GM12878 (cell line): ENCODE data around the gene OR52K2. TPM values are rescaled to one million over a fixed set of nuclear protein-coding genes. Genes with fewer than 3 reads are reported as not detected.

Experiments
- ATAC-seq: fragments of 200-7000 bp; cut with Tn5 transposase; 3 replicates; pipeline ENCODE4 v1.9.1; 2020; ENCODE audit warnings: mild to moderate bottlenecking, moderate library complexity
- BruUV-seq: library from RNA; stranded (reverse); fragments of 400-500 nt; replicated peaks from 2 replicates; lab custom pipeline; 2021; lab: Mats Ljungman, UMichigan
- CTCF ChIA-PET: fragments of 300-600 bp; sonication (Branson Sonifier 250); formaldehyde crosslinking; extraction: SDS; loops from one replicate; lab custom pipeline; 2021; ENCODE audit warnings: inconsistent platforms; lab: Yijun Ruan, JAX
- POLR2A ChIA-PET: fragments of 350-600 bp; formaldehyde crosslinking; extraction: SDS; loops from one replicate; lab custom pipeline; 2021; ENCODE audit warnings: inconsistent platforms; lab: Charles Lee
- RAD21 ChIA-PET: fragments of 300-600 bp; sonication (Branson Sonifier 250); formaldehyde crosslinking; loops from one replicate; lab custom pipeline; 2023; ENCODE audit warnings: antibody characterized with exemption; ENCODE audit not compliant: unreplicated experiment; lab: Charles Lee
- SMC1A ChIA-PET: fragments of 300-600 bp; sonication (Branson Sonifier 250); formaldehyde crosslinking; loops from one replicate; lab custom pipeline; 2023; ENCODE audit not compliant: unreplicated experiment, uncharacterized antibody; lab: Charles Lee
- DNase-seq: peaks from one replicate; pipeline ENCODE4 v3.0.0-alpha.2; 2011; ENCODE audit warnings: low read depth, low spot score
- FAIRE-seq: peaks from 3 replicates; lab custom pipeline; 2011; peaks lifted over from hg19 to GRCh38; lab: Jason Lieb, UNC
- H2AFZ ChIP-seq: 2 replicates; pipeline ENCODE4 v1.6.0; 2011; ENCODE audit warnings: low read depth, low read length, control low read depth; ENCODE audit not compliant: control insufficient read depth
- H3K27ac ChIP-seq: 2 replicates; pipeline ENCODE4 v1.5.1; 2011; ENCODE audit warnings: control low read depth; ENCODE audit not compliant: control insufficient read depth, insufficient read depth
- H3K27me3 ChIP-seq, 2 experiments: replicated peaks in 1 of 2; 2 replicates each; pipeline versions ENCODE4 v1.6.0 to v1.6.1; 2011; ENCODE audit warnings: low read length in 1 of 2; ENCODE audit not compliant: control insufficient read depth in 2 of 2, insufficient read depth in 2 of 2
- H3K36me3 ChIP-seq, 2 experiments: 2 replicates each; pipeline ENCODE4 v1.5.1; 2011; ENCODE audit warnings: low read length in 1 of 2; ENCODE audit not compliant: control insufficient read depth in 2 of 2, insufficient read depth in 2 of 2
- H3K4me1 ChIP-seq: 2 replicates; pipeline ENCODE4 v1.6.1; 2011; ENCODE audit warnings: mild to moderate bottlenecking, low read length, moderate library complexity, mixed read lengths; ENCODE audit not compliant: control insufficient read depth, insufficient read depth
- H3K4me2 ChIP-seq: 2 replicates; pipeline ENCODE4 v1.6.0; 2011; ENCODE audit warnings: control low read depth; ENCODE audit not compliant: control insufficient read depth, insufficient read depth
- H3K4me3 ChIP-seq: fragments of 200-600 bp; sonication (generic); 2 replicates; pipeline ENCODE4 v1.5.1; 2016
- H3K79me2 ChIP-seq: 2 replicates; pipeline ENCODE4 v1.6.0; 2011; ENCODE audit warnings: low read length; ENCODE audit not compliant: control insufficient read depth, insufficient read depth
- H3K9ac ChIP-seq: 2 replicates; pipeline ENCODE4 v1.8.0; 2011; ENCODE audit warnings: low read length, control low read depth, mixed read lengths; ENCODE audit not compliant: control insufficient read depth, insufficient read depth
- H3K9me3 ChIP-seq: replicated peaks from 3 replicates; pipeline ENCODE4 v1.5.1; 2011; ENCODE audit warnings: mild to moderate bottlenecking, low read length; ENCODE audit not compliant: control insufficient read depth, insufficient read depth
- H4K20me1 ChIP-seq: 2 replicates; pipeline ENCODE4 v1.6.0; 2011; ENCODE audit not compliant: control insufficient read depth, insufficient read depth
- CREB1 ChIP-seq: IDR thresholded peaks from 2 replicates; pipeline ENCODE4 v1.6.1; 2012; ENCODE audit warnings: low read depth, mild to moderate bottlenecking, inconsistent platforms
- CUX1 ChIP-seq: IDR thresholded peaks from 2 replicates; pipeline ENCODE4 v1.6.1; 2012; ENCODE audit warnings: improper control_type of control experiment, low read depth, low read length; ENCODE audit not compliant: insufficient replicate concordance
- E2F4 ChIP-seq: IDR thresholded peaks from 2 replicates; pipeline ENCODE4 v1.6.1; 2012; ENCODE audit warnings: low read depth, low read length, improper control_type of control experiment
- E2F8 ChIP-seq: fragments of 450-650 bp; IDR thresholded peaks from 2 replicates; pipeline ENCODE4 v1.6.1; 2018; ENCODE audit warnings: mild to moderate bottlenecking, low read depth, moderate library complexity; ENCODE audit not compliant: partially characterized antibody
- EGR1 ChIP-seq, 2 experiments: IDR thresholded peaks; 1 replicate in 1 of 2; 2 replicates in 1 of 2; pipeline ENCODE4 v1.6.1; 2011 to 2012; ENCODE audit warnings: low read depth in 2 of 2, low read length in 2 of 2, borderline replicate concordance in 1 of 2, mild to moderate bottlenecking in 1 of 2, moderate library complexity in 1 of 2
- HDAC6 ChIP-seq: fragments of 200-600 bp; sonication (generic); IDR thresholded peaks from one replicate; pipeline ENCODE4 v1.8.0; 2017; ENCODE audit warnings: antibody characterized with exemption; ENCODE audit not compliant: unreplicated experiment
- MAX ChIP-seq: IDR thresholded peaks from 2 replicates; pipeline ENCODE4 v1.6.1; 2012; ENCODE audit warnings: low read depth, low read length, improper control_type of control experiment
- MTA3 ChIP-seq: IDR thresholded peaks from 2 replicates; pipeline ENCODE4 v1.6.1; 2012; ENCODE audit warnings: low read length, inconsistent platforms, borderline replicate concordance
- NR2C1 ChIP-seq: fragments of 450-650 bp; IDR thresholded peaks from 2 replicates; pipeline ENCODE4 v1.6.1; 2017; ENCODE audit warnings: antibody characterized with exemption, mild to moderate bottlenecking, moderate library complexity
- NRF1 ChIP-seq: conservative IDR thresholded peaks from 2 replicates; pipeline ENCODE4 v1.6.1; 2011; ENCODE audit warnings: mild to moderate bottlenecking, low read depth, low read length, improper control_type of control experiment
- SIN3A ChIP-seq: IDR thresholded peaks from 2 replicates; pipeline ENCODE4 v1.6.1; 2012; ENCODE audit warnings: low read depth, low read length, improper control_type of control experiment
- SMAD1 ChIP-seq: fragments of 450-650 bp; IDR thresholded peaks from 2 replicates; pipeline ENCODE4 v1.6.1; 2018; ENCODE audit warnings: mild to moderate bottlenecking, low read depth; ENCODE audit not compliant: partially characterized antibody
- SMAD5 ChIP-seq: IDR thresholded peaks from 2 replicates; pipeline ENCODE4 v1.6.1; 2016; ENCODE audit warnings: antibody characterized with exemption, low read depth
- ZNF207 ChIP-seq: fragments of 450-650 bp; IDR thresholded peaks from 2 replicates; pipeline ENCODE4 v1.6.1; 2014; ENCODE audit warnings: antibody characterized with exemption, mild to moderate bottlenecking, borderline replicate concordance
- ZNF274 ChIP-seq: IDR thresholded peaks from one replicate; pipeline ENCODE4 v1.8.0; 2011; ENCODE audit not compliant: insufficient read length, insufficient read depth
- WGBS: methylation state at CpG from one replicate; pipeline ENCODE4 v1.1.6; 2016; ENCODE audit warnings: low lambda C conversion rate; ENCODE audit not compliant: insufficient replicate concordance, insufficient coverage; ENCODE audit errors: missing lambda C conversion rate; 5-methylcytosine and 5-hydroxymethylcytosine counted together
- in situ Hi-C: fragments of 300-500 bp; cut with MboI; formaldehyde crosslinking; loops from 9 replicates; pipeline ENCODE4 v1.14.3; 2018; ENCODE audit warnings: mixed read lengths
- intact Hi-C: fragments of 100-400 bp; cut with micrococcal nuclease; formaldehyde crosslinking; loops from one replicate; pipeline ENCODE4 v1.14.2; 2022; ENCODE audit not compliant: unreplicated experiment
- polyA plus RNA-seq, 11 experiments: library from polyadenylated mRNA; depleted of rRNA in 4 of 11; unstranded in 6 of 11; stranded (reverse) in 5 of 11; fragments of >200 nt; fragmentation: Nextera tagmentation in 4 of 11; fragmentation: Illumina TruSeq in 1 of 11; extraction: Ambion mirVana in 4 of 11; extraction: Trizol in 1 of 11; gene quantifications; 1 replicate in 1 of 11; 2 replicates in 10 of 11; pipeline versions ENCODE4 v1.2.1 to v1.2.3, GENCODE V29; 2011 to 2016; ENCODE audit warnings: inconsistent platforms in 2 of 11, missing spikeins in 2 of 11, low read depth in 1 of 11
- total RNA-seq, 4 experiments: library from RNA; depleted of rRNA in 3 of 4; stranded (reverse); fragments of >200 nt in 3 of 4; fragmentation: Illumina TruSeq in 1 of 4; extraction: Trizol in 1 of 4; gene quantifications; 2 replicates each; pipeline versions ENCODE4 v1.2.1 to v1.2.3, GENCODE V29; 2013 to 2021

Gene OR52K2
- total and polyA plus RNA-seq, 10 of the 15 experiments (the other 5 are each of a cell fraction or from before 2014, with no cell fraction given): not detected

GRCh38 chr11:4441515-4441914 is 7.6 kb upstream of the OR52K2 start:
- no TSS peak for BruUV-seq
- Histone ChIP-seq H4K20me1 (no peaks in the 10 kb centered on the region), H3K4me1 (no peaks in the 10 kb centered on the region), H3K4me3 (no peak overlapping the region), H3K27ac (no peak overlapping the region), H3K9ac (no peak overlapping the region), H3K4me2 (no peak overlapping the region), H3K36me3 (no peaks in the 10 kb centered on the region), H2AFZ (no peak overlapping the region), H3K9me3 (no peaks in the 10 kb centered on the region), H3K27me3 (peaks cover 0 to 2% of the 10 kb centered on the region in 2 experiments; a peak in 1 of 4 replicates), H3K79me2 (no peaks in the 10 kb centered on the region)
- no peak for ATAC-seq
- WGBS: 89% methylated on average over 3 of the region's 3 CpGs
- in situ Hi-C loops: no loop called here
- SMC1A ChIA-PET: no interaction called here
- DNase-seq: no peak
- CTCF ChIA-PET: no interaction called here
- RAD21 ChIA-PET: no interaction called here
- intact Hi-C loops: no loop called here
- FAIRE-seq: no peak
- POLR2A ChIA-PET: no interaction called here
- TF ChIP-seq SMAD5: no peak
- no peak for TF ChIP-seq CUX1
- no peak for TF ChIP-seq MAX
- no peak for TF ChIP-seq E2F4
- no peak for TF ChIP-seq HDAC6
- no peak for TF ChIP-seq CREB1
- no peak for TF ChIP-seq NR2C1
- TF ChIP-seq SIN3A: no peak
- no peak for TF ChIP-seq NRF1
- no peak for TF ChIP-seq EGR1 (IDR thresholded peaks at IDR 0.05; ENCODE audit: borderline replicate concordance in 1 of 2, low read depth in 2 of 2, low read length in 2 of 2)
- TF ChIP-seq E2F8: no peak
- TF ChIP-seq SMAD1: no peak
- no peak for TF ChIP-seq ZNF207
- no peak for TF ChIP-seq MTA3
- no peak for TF ChIP-seq ZNF274
